ENCODE results near the gene RPL13.

DNA sequence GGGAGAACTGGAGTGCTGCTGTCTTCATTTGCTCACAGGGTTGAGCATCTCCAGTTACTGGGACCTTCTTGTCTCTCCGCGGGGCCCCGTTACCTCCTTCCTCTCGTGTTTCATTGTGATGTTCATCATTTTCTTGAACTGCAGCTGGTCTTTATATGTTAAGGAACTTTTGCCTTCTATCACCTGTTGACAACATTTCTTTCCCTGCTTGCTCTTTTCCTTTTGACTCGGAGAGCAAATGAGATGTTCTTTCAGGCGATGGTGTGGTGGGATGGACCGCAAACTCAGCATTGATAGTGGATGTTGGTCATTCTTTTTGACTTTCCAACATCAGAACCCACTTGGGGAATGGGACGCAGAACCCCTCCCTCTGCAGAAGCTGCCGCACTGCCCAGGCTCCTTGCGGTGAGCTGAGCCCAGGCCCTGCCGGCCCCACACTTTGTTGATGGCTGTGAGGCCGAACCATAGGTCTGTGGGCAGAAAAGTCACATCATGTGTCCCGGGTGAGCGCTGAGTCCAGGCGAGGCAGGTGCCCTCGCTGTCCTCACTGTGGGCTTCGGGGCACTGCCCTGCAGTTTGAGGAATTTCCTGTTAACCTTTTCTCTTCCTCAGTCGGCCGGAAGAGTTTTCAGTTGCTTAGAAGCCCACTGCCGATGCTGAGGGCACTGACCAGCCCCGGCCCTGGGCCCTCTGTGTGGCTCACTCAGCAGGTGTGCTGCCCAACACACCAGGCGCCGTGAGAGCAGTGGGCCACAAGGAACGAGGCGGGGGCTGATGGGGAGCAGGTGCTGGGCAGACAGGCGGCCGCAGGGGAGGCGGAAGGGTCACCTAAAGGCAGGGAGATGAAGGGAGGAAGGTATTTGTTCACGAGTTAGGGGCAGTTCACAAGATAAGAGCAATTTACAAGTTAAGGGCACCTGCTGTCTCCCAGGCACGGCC is 7.4 kb downstream of the RPL13 start:
- TF ChIP-seq POLR2AphosphoS5 (IDR thresholded peaks at IDR 0.05; ENCODE audit: low read depth, low read length) (no peak), SIN3A (IDR thresholded peaks at IDR 0.05; ENCODE audit: borderline replicate concordance, insufficient read depth, low read length) (no peak), TAF1 (IDR thresholded peaks at IDR 0.05; ENCODE audit: borderline replicate concordance, insufficient read depth, low read length) (no peak)
- TF ChIP-seq, protein P1, sequence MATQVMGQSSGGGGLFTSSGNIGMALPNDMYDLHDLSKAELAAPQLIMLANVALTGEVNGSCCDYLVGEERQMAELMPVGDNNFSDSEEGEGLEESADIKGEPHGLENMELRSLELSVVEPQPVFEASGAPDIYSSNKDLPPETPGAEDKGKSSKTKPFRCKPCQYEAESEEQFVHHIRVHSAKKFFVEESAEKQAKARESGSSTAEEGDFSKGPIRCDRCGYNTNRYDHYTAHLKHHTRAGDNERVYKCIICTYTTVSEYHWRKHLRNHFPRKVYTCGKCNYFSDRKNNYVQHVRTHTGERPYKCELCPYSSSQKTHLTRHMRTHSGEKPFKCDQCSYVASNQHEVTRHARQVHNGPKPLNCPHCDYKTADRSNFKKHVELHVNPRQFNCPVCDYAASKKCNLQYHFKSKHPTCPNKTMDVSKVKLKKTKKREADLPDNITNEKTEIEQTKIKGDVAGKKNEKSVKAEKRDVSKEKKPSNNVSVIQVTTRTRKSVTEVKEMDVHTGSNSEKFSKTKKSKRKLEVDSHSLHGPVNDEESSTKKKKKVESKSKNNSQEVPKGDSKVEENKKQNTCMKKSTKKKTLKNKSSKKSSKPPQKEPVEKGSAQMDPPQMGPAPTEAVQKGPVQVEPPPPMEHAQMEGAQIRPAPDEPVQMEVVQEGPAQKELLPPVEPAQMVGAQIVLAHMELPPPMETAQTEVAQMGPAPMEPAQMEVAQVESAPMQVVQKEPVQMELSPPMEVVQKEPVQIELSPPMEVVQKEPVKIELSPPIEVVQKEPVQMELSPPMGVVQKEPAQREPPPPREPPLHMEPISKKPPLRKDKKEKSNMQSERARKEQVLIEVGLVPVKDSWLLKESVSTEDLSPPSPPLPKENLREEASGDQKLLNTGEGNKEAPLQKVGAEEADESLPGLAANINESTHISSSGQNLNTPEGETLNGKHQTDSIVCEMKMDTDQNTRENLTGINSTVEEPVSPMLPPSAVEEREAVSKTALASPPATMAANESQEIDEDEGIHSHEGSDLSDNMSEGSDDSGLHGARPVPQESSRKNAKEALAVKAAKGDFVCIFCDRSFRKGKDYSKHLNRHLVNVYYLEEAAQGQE (IDR thresholded peaks at IDR 0.05; ENCODE audit: insufficient read depth in 1 of 2, low read depth in 2 of 2, low read length in 2 of 2) = no peak

All from PFSK-1 (cell line).